SK-N-SH (cell line): ENCODE results near the gene POU6F2. TPM values are rescaled to one million over a fixed set of nuclear protein-coding genes. Genes with fewer than 3 reads are reported as not detected.

Experiments
- CTCF ChIA-PET: fragments of 300-600, 350-600 bp; formaldehyde crosslinking; extraction: SDS; loops from one replicate; lab custom pipeline; 2021; lab: Yijun Ruan, JAX
- POLR2A ChIA-PET: fragments of 350-600 bp; sonication (Branson Sonifier 250); formaldehyde crosslinking; extraction: SDS; loops from one replicate; lab custom pipeline; 2020; ENCODE audit warnings: antibody characterized with exemption, inconsistent platforms; lab: Yijun Ruan, JAX
- DNase-seq: peaks from one replicate; pipeline ENCODE4 v3.0.0; 2012
- H2AFZ ChIP-seq: fragments of 200-600 bp; sonication (generic); 2 replicates; pipeline ENCODE4 v1.8.1; 2016; ENCODE audit warnings: antibody characterized with exemption, mild to moderate bottlenecking, low read depth
- H3F3A ChIP-seq: fragments of 200-600 bp; sonication (generic); replicated peaks from 2 replicates; pipeline ENCODE3; 2016; ENCODE audit warnings: antibody characterized with exemption, mild to moderate bottlenecking; ENCODE audit not compliant: insufficient read depth
- H3K27ac ChIP-seq, 2 experiments: fragments of 200-500 bp in 1 of 2; fragments of 200-600 bp in 1 of 2; sonication (Bioruptor generic) in 1 of 2; sonication (generic), shearing (Covaris generic) in 1 of 2; 2 replicates each; pipeline versions ENCODE4 v1.5.1 to v1.6.1; 2014 to 2016; ENCODE audit warnings: low read depth in 2 of 2, inconsistent platforms in 1 of 2, low read length in 1 of 2, mild to moderate bottlenecking in 1 of 2, mixed read lengths in 1 of 2
- H3K27me3 ChIP-seq: fragments of 200-600 bp; sonication (generic), shearing (Covaris generic); 2 replicates; pipeline ENCODE4 v1.6.1; 2016; ENCODE audit warnings: mixed run types; ENCODE audit not compliant: insufficient read depth
- H3K36me3 ChIP-seq, 2 experiments: fragments of 200-500 bp in 1 of 2; fragments of 200-600 bp in 1 of 2; sonication (Bioruptor generic) in 1 of 2; sonication (generic) in 1 of 2; replicated peaks in 1 of 2; 2 replicates each; pipeline versions ENCODE3 to v1.5.1; 2014 to 2016; ENCODE audit warnings: low read length in 1 of 2, mild to moderate bottlenecking in 1 of 2; ENCODE audit not compliant: insufficient read depth in 2 of 2, control insufficient read depth in 1 of 2
- H3K4me1 ChIP-seq, 2 experiments: fragments of 200-500 bp in 1 of 2; fragments of 200-600 bp in 1 of 2; sonication (Bioruptor generic) in 1 of 2; sonication (generic), shearing (Covaris generic) in 1 of 2; 2 replicates each; pipeline versions ENCODE4 v1.5.1 to v1.6.1; 2014 to 2016; ENCODE audit warnings: low read depth in 1 of 2, low read length in 1 of 2, mixed run types in 1 of 2; ENCODE audit not compliant: insufficient read depth in 2 of 2, control insufficient read depth in 1 of 2
- H3K4me2 ChIP-seq: fragments of 200-600 bp; sonication (generic), shearing (Covaris generic); 2 replicates; pipeline ENCODE4 v1.6.1; 2017; ENCODE audit warnings: mixed run types
- H3K4me3 ChIP-seq, 2 experiments: fragments of 200-500 bp in 1 of 2; fragments of 200-600 bp in 1 of 2; sonication (Bioruptor generic) in 1 of 2; sonication (generic), shearing (Covaris generic) in 1 of 2; 2 replicates each; pipeline versions ENCODE4 v1.5.1 to v1.8.1; 2014 to 2016; ENCODE audit warnings: low read depth in 2 of 2, inconsistent platforms in 1 of 2, low read length in 1 of 2, mild to moderate bottlenecking in 1 of 2, mixed read lengths in 1 of 2, moderate library complexity in 1 of 2
- H3K79me2 ChIP-seq: fragments of 200-600 bp; sonication (generic); 2 replicates; pipeline ENCODE4 v1.8.1; 2017; ENCODE audit warnings: mild to moderate bottlenecking; ENCODE audit not compliant: insufficient read depth
- H3K9ac ChIP-seq: fragments of 200-600 bp; sonication (generic); 2 replicates; pipeline ENCODE4 v1.6.1; 2017; ENCODE audit warnings: mixed run types
- H3K9me2 ChIP-seq: fragments of 200-600 bp; sonication (generic); 2 replicates; pipeline ENCODE4 v1.6.1; 2017; ENCODE audit warnings: mixed run types
- H3K9me3 ChIP-seq: fragments of 200-600 bp; sonication (generic); 2 replicates; pipeline ENCODE4 v1.6.1; 2017; ENCODE audit warnings: mixed run types, mild to moderate bottlenecking, moderate library complexity
- H4K20me1 ChIP-seq: fragments of 200-600 bp; sonication (generic); 2 replicates; pipeline ENCODE4 v1.6.1; 2017; ENCODE audit warnings: mild to moderate bottlenecking, mixed run types; ENCODE audit not compliant: insufficient read depth
- CHD2 ChIP-seq: fragments of 150-350 bp; IDR thresholded peaks from 2 replicates; pipeline ENCODE4 v1.6.1; 2018; ENCODE audit warnings: low read length; ENCODE audit not compliant: partially characterized antibody
- FOSL2 ChIP-seq: IDR thresholded peaks from 2 replicates; pipeline ENCODE4 v1.4.0; 2012; ENCODE audit warnings: low read depth, mild to moderate bottlenecking, moderate library complexity, borderline replicate concordance
- FOXM1 ChIP-seq: IDR thresholded peaks from 2 replicates; pipeline ENCODE4 v1.4.0; 2012; ENCODE audit warnings: low read depth, mild to moderate bottlenecking
- NRF1 ChIP-seq: IDR thresholded peaks from 2 replicates; pipeline ENCODE4 v1.6.1; 2012; ENCODE audit warnings: low read depth, mild to moderate bottlenecking, low read length
- RXRA ChIP-seq: IDR thresholded peaks from 2 replicates; pipeline ENCODE4 v1.4.0; 2012; ENCODE audit warnings: low read depth, mild to moderate bottlenecking, borderline replicate concordance
- WGBS: methylation state at CpG from one replicate; pipeline ENCODE4 v1.1.6; 2017; ENCODE audit warnings: low lambda C conversion rate; 5-methylcytosine and 5-hydroxymethylcytosine counted together
- polyA plus RNA-seq, 3 experiments: library from polyadenylated mRNA; depleted of rRNA; stranded (reverse); fragments of >200 nt; gene quantifications; 2 replicates each; pipeline ENCODE4 v1.2.3, GENCODE V29; 2012
- TF ChIP-seq, protein P1 (sequence below): fragments of 200-600 bp; sonication (generic); IDR thresholded peaks from 2 replicates; pipeline ENCODE4 v1.6.1; 2017; ENCODE audit warnings: antibody characterized with exemption, mild to moderate bottlenecking, moderate library complexity
- TF ChIP-seq, protein P2 (sequence below): IDR thresholded peaks from 2 replicates; pipeline ENCODE4 v1.6.1; 2012; ENCODE audit warnings: mild to moderate bottlenecking, low read depth, low read length, moderate library complexity
- TF ChIP-seq, protein P3 (sequence below): IDR thresholded peaks from 2 replicates; pipeline ENCODE4 v1.4.0; 2012; ENCODE audit warnings: low read depth, borderline replicate concordance

The POU6F2 gene
- polyA plus RNA-seq, 1 of the 3 experiments (the other 2 are of a cell fraction), result under 0.01 TPM

DNA sequence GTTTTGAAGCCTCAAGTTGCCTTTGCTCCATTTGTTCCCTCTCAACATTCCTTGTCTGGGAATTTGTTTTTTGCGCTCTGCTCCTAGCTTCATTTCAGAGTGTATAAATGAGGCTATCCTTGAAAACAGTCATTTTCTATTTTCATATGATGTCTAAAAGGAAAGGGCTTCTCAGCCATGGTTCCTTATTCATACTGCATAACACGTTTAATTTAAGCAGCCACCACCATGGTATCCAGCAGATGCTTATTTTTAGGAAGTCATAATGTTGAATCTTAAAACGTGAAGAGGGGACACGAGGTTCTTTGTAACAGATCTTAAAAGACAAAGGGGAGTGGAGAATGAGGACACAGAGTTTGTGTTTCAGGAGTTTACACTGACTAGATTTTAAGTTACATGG, 14.5 kb downstream of the POU6F2 start (continued):
- TF ChIP-seq, protein P1, sequence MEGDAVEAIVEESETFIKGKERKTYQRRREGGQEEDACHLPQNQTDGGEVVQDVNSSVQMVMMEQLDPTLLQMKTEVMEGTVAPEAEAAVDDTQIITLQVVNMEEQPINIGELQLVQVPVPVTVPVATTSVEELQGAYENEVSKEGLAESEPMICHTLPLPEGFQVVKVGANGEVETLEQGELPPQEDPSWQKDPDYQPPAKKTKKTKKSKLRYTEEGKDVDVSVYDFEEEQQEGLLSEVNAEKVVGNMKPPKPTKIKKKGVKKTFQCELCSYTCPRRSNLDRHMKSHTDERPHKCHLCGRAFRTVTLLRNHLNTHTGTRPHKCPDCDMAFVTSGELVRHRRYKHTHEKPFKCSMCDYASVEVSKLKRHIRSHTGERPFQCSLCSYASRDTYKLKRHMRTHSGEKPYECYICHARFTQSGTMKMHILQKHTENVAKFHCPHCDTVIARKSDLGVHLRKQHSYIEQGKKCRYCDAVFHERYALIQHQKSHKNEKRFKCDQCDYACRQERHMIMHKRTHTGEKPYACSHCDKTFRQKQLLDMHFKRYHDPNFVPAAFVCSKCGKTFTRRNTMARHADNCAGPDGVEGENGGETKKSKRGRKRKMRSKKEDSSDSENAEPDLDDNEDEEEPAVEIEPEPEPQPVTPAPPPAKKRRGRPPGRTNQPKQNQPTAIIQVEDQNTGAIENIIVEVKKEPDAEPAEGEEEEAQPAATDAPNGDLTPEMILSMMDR, result no peak
- TF ChIP-seq FOXM1, result no peak
- TF ChIP-seq, protein P2, sequence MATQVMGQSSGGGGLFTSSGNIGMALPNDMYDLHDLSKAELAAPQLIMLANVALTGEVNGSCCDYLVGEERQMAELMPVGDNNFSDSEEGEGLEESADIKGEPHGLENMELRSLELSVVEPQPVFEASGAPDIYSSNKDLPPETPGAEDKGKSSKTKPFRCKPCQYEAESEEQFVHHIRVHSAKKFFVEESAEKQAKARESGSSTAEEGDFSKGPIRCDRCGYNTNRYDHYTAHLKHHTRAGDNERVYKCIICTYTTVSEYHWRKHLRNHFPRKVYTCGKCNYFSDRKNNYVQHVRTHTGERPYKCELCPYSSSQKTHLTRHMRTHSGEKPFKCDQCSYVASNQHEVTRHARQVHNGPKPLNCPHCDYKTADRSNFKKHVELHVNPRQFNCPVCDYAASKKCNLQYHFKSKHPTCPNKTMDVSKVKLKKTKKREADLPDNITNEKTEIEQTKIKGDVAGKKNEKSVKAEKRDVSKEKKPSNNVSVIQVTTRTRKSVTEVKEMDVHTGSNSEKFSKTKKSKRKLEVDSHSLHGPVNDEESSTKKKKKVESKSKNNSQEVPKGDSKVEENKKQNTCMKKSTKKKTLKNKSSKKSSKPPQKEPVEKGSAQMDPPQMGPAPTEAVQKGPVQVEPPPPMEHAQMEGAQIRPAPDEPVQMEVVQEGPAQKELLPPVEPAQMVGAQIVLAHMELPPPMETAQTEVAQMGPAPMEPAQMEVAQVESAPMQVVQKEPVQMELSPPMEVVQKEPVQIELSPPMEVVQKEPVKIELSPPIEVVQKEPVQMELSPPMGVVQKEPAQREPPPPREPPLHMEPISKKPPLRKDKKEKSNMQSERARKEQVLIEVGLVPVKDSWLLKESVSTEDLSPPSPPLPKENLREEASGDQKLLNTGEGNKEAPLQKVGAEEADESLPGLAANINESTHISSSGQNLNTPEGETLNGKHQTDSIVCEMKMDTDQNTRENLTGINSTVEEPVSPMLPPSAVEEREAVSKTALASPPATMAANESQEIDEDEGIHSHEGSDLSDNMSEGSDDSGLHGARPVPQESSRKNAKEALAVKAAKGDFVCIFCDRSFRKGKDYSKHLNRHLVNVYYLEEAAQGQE, result no peak

DNA sequence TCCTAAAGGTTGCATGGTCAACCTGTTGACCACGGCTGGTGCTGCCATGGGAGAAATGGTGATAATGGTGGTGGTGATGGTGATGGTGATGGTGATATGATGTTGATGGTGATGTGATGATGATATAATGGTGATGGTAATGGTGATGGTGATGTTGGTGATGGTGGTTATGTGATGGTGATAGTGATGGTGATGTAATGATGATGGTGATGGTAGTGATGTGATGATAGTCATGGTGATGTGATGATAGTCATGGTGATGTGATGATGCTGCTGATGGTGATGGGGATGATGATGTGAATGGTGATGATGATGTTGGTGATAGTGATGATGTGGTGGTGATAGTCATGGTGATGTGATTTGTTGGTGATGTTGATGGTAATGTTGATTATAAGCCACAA, 23.9 kb downstream of the POU6F2 start:
- H3K9ac ChIP-seq, result no peak overlapping the region
- H3F3A ChIP-seq, result no peaks in the 10 kb centered on the region
- no peak overlapping the region for H3K27ac ChIP-seq
- peaks cover 5% of the 10 kb centered on the region for H3K27me3 ChIP-seq
- POLR2A ChIA-PET, result no interaction called here
- H2AFZ ChIP-seq, result no peak overlapping the region
- TF ChIP-seq RXRA (no peak), FOSL2 (no peak), NRF1 (no peak), CHD2 (no peak)
- TF ChIP-seq, protein P3, sequence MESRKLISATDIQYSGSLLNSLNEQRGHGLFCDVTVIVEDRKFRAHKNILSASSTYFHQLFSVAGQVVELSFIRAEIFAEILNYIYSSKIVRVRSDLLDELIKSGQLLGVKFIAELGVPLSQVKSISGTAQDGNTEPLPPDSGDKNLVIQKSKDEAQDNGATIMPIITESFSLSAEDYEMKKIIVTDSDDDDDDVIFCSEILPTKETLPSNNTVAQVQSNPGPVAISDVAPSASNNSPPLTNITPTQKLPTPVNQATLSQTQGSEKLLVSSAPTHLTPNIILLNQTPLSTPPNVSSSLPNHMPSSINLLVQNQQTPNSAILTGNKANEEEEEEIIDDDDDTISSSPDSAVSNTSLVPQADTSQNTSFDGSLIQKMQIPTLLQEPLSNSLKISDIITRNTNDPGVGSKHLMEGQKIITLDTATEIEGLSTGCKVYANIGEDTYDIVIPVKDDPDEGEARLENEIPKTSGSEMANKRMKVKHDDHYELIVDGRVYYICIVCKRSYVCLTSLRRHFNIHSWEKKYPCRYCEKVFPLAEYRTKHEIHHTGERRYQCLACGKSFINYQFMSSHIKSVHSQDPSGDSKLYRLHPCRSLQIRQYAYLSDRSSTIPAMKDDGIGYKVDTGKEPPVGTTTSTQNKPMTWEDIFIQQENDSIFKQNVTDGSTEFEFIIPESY, result no peak
- 0% methylated on average over 1 of the region's 1 CpG for WGBS
- no peaks in the 10 kb centered on the region for H3K79me2 ChIP-seq
- no peaks in the 10 kb centered on the region for H3K4me1 ChIP-seq
- no peak for DNase-seq
- no peaks in the 10 kb centered on the region for H3K9me3 ChIP-seq
- H3K4me2 ChIP-seq, result no peak overlapping the region
- H3K36me3 ChIP-seq, result no peaks in the 10 kb centered on the region
- CTCF ChIA-PET, result no interaction called here
- no peaks in the 10 kb centered on the region for H4K20me1 ChIP-seq
- no peaks in the 10 kb centered on the region for H3K9me2 ChIP-seq
- H3K4me3 ChIP-seq, result no peak overlapping the region
